T-helper 22 cell (primary cell): Measurements from ENCODE around the gene TRMT5.

ENCODE experiments used
- DNase-seq: peaks from one replicate; pipeline ENCODE4 v3.0.0-alpha.2; 2020; ENCODE audit warnings: low read depth

Gene TRMT5

DNA sequence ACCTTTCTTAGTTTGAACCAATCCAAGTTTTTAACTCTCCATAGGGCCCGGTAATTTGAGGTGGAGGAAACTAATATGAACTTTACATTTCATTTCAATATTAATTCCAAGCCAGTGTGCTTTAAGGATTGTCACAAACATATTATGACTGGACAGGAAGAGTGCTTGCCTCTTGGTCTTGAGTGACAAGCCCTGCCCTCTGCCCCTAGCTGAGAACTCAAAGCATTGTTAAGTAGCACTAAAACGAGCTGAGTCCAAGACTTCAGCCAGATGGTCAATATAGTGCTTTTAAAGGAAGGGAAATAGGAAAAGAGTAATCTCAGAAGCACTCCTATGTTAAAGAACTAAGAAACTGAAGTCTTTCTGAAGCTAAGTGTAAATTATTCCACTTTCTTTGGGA lies 17.1 kb downstream of the TRMT5 start:
- DNase-seq, result no peak

DNA sequence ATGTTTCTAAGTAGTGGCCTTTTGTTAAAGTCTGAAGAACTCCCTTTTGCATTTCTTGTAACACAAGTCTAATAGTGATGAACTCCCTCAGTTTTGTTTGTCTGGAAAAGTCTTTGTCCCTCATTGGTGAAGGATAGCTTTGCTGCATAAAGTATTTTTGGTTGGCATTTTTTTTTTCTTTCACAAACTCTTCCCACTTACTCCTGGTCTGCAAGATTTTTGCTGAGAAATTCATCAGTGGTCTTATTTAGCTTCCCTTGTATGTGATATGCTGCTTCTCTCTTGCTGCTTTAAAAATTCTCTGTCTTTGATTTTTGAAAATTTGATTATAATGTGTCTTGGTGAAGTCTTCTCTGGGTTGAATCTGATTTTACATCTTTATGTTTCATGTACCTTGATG lies 22.7 kb downstream of the TRMT5 start:
- DNase-seq, result no peak

DNA sequence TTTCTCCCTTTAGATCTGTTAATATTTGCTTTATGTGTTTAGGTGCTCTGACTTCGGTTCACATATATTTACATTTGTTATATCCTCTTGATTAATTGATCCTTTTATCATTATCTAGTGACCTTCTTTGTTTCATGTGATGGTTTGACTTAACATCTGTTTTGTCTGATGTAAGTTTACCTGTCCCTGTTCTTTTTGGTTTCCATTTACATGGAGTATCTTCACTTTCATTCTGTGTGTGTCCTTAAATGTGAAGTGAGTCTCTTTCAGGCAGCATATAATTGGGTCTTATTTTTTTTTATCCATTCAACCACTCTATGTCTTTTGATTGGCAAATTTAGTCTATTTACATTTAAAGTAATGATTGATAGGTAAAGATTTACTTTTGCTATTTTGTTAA lies 24.2 kb downstream of the TRMT5 start:
- no peak for DNase-seq

DNA sequence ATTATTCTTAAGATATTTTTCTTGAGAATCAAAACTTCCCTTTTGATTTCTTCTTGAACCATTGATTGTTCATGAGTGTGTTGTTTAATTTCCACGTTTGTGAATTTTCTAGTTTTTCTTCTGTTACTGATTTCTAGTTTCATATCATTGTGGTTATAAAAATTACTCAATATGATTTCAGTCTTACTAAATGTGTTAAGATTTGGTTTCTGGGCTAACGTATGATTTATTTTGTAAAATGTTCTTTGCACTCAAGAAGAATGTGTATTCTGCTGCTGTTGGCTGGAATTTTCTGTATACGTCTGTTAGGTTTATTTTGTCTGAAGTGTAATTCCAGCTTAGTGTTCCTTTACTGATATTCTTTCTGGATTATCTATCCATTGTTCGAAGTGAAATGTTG lies 24.7 kb downstream of the TRMT5 start:
- DNase-seq, result no peak

DNA sequence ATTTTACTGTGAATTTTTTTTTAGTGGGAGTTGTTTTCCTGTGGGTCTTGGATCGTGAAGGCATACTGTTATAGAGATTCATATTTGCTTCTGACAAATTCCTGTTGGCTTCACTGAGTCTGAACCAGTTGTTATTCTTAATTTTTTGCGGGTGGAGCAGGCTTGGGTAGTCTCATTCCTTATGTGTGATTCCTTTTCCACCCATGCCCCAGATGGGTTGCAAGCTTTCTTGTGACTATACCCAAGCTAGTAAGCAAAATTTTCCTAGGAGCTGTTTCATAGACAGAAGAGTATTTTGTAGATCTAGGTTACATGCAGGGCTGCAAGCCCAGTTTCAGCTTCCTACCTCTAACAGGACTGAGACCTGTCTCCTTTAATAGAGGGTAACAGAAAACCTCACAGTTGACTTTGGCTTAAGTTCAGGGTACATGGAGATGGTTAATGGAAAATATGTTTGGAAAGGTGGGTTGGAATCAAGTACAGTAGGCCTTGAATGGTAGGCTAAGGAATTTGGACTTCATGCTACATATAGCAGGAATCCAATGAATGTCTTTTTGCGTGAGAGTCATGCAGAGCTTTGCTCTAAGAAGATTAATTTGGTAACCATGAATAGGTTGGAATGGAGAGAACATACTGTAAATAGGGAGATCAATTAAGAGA lies 29.0 kb downstream of the TRMT5 start:
- DNase-seq, result no peak

DNA sequence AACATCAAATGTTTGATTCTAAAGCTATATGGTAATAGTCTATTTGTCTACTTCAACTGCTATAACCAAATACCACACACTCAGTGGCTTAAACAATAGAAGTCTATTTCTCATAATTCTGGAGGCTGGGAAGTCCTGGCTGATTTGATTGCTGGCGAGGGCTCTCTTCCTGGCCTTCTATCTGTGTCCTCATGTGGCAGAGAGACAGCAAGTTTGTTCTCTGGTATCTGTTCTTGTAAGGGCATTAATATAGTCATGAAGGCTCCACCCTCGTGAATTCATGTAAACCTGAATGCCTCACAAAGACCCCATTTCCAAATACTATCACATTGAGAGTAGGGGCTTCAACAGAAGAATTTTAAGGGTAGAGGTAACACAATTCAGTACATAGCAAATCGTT lies 34.1 kb downstream of the TRMT5 start:
- no peak for DNase-seq

DNA sequence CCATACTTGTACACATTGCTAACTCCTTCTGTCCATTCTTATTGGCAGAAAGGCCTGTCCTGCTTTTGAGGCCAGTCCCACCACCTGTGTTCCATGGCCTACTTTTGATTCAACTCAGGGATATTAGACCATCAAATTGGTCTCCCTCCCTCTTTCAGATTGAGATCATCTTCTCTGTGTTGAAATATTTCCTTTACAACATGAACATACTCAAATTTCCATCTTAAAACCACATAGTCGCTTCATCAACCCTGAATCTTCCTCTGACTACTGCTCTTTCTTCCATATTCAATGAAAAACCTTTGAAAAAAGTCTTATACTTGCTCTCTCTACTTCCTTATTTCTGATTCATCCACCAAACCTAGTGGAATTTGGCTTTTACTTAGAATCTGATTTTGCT lies 34.9 kb downstream of the TRMT5 start:
- no peak for DNase-seq

DNA sequence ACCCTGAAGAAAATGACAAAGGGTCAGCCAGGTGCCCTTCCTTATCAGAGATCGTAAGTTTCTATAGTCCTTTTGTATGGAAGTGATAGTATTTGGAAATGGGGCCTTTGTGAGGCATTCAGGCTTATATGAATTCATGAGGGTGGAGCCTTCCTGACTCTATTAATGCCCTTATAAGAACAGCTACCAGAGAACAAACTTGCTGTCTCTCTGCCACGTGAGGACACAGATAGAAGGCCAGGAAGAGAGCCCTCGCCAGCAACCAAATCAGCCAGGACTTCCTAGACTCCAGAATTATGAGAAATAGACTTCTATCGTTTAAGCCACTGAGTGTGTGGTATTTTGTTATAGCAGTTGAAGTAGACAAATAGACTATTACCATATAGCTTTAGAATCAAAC lies 36.7 kb downstream of the TRMT5 start:
- no peak for DNase-seq

DNA sequence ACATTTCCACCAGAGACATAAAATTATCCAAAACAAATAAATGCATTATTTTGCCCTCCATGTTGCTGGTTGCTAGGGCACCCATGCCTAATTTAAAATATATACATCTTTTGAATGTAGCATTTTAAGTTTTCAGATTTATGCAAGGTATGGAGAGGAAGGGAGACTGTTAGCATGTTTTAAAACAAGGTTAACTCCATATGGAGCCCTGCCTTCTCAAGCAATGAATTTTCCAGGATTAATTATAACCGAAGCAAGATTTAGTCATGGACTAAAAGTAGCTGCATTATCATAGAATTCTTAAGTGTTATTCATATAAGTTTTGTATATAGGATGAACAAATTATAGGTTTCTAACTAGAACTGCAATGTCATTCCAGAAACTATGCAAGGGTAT lies 37.2 kb downstream of the TRMT5 start:
- DNase-seq, result no peak

DNA sequence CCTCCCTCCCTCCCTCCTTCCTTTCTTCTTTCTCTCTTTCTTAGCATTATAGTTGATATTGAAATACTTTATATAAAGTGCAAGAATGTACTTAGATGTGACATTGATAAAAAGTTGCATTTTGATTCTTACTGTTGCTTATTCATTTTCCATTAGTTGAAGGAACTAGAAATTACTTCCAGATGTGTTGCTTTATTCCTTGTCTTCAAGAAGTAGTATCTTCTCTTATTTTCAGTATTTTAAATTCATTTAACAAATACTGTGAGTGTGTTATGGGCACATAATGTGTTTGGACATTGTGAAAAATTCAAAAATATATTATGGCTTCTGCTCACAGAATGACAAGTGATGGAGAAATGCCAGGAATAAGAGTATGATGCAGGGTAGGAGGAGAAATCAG lies 45.6 kb downstream of the TRMT5 start:
- no peak for DNase-seq

DNA sequence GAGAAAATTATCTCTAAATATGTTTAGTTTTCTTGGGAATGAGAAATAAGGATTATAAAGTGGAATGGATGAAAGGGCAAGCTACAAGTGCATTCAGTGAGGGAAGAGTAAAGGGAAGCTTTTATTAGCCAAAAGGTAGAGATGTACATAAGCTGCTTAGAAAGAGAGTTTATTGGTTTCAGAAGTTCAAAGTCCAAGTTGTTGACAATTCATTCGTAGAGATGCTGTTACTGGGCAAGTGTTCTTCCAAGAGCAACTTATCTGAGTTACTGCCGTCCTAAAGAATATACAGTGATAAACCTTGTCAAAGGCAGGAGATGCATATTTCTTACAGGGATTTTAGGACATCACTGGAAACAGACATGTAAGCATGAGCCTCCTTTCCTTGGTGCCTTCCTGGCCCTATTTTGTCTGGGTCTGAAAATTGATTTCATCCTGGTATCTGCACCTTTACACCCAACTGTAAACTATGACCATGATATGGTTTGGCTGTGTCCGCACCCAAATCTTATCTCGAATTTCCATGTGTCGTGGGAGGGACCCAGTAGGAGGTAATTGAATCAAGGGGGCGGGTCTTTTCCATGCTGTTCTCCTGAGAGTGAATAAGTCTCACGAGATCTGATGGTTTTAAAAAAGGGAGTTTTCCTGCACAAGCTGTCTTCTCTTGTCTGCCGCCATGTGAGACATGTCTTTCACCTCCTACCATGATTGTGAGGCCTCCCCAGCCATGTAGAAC lies 46.8 kb downstream of the TRMT5 start:
- no peak for DNase-seq

DNA sequence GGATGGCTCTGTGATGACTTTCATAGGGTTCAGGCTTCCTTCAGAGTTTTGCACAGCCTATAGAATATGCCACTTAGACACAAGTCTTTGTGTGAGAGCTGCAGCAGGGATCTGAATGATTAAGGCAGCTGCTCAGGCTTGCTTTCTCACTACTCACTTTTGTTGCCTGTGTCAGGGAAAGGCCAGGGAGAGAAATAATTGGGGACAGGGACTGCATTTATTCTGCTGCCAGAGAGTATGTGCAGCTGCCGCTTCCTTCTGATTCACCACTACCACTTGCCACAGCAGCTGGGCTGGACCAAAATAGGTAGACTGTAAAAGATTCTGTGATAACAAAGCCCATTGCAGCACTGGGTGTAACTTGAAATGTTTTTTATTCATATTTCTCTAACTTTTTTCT lies 49.7 kb downstream of the TRMT5 start:
- no peak for DNase-seq

DNA sequence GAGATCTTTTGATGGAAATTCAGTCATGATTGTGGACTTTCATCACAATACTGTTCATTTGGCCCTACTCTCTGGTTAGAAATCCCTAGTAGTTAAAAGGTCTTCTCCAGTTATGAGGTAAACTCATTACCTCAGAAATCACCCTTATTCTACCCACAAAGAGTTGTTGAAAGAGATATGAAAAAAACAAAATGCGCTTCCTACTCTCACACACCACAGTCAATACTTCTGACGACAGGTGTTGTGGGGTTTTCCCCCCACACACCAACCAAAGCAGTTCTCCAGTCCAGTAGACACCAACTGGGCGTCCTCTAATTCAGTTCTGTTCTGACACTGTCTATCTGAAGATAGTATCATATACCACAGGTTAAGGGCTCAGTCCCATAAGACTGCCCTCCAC lies 54.9 kb downstream of the TRMT5 start:
- no peak for DNase-seq

DNA sequence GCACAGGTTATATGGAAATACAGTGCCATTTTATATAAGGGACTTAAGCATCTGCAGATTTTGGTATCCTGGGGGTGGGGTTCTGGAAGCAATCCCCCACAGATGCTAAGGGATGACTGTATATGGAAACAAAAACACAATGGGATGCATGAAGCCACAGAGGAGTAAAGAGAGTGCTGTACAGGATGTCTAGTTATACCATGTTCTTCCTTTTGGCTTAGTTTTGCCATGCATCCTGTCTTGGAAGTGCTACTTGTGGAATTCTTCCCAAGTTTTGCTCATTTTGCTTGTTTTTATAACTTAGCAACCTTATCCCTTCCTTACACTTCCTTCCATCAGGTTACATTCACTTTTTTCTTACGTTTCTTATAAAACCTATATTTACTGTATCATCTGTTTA lies 55.6 kb downstream of the TRMT5 start:
- DNase-seq, result no peak

DNA sequence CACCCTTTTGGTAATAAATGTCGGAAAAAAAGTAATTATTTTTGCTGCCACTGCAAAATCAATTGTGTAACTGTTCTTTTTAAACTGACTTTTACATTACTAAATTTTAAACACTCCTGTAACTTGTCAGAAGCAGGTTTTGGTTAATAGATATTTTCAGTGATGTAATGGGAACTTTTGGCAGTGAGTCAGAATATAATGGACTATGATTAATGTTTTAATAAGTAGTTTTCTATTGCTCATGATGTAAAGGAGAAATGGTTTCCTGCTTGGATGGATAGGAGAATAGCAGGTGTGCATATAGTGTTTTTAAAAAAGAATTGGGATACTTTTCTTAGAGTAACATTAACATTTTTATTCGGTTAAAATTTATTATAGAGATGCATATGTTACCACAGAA lies 58.8 kb downstream of the TRMT5 start:
- no peak for DNase-seq
